GM12878 (cell line): ENCODE results near the gene LOXL4. TPM values are rescaled to one million over a fixed set of nuclear protein-coding genes. Genes with fewer than 3 reads are reported as not detected.

Experiments used
- ATAC-seq: fragments of 200-7000 bp; cut with Tn5 transposase; 3 replicates; pipeline ENCODE4 v1.9.1; 2020; ENCODE audit warnings: mild to moderate bottlenecking, moderate library complexity
- BruUV-seq: library from RNA; stranded (reverse); fragments of 400-500 nt; replicated peaks from 2 replicates; lab custom pipeline; 2021; lab: Mats Ljungman, UMichigan
- CTCF ChIA-PET: fragments of 300-600 bp; sonication (Branson Sonifier 250); formaldehyde crosslinking; extraction: SDS; loops from one replicate; lab custom pipeline; 2021; ENCODE audit warnings: inconsistent platforms; lab: Yijun Ruan, JAX
- POLR2A ChIA-PET: fragments of 350-600 bp; formaldehyde crosslinking; extraction: SDS; loops from one replicate; lab custom pipeline; 2021; ENCODE audit warnings: inconsistent platforms; lab: Charles Lee
- RAD21 ChIA-PET: fragments of 300-600 bp; sonication (Branson Sonifier 250); formaldehyde crosslinking; loops from one replicate; lab custom pipeline; 2023; ENCODE audit warnings: antibody characterized with exemption; ENCODE audit not compliant: unreplicated experiment; lab: Charles Lee
- SMC1A ChIA-PET: fragments of 300-600 bp; sonication (Branson Sonifier 250); formaldehyde crosslinking; loops from one replicate; lab custom pipeline; 2023; ENCODE audit not compliant: unreplicated experiment, uncharacterized antibody; lab: Charles Lee
- DNase-seq: peaks from one replicate; pipeline ENCODE4 v3.0.0-alpha.2; 2011; ENCODE audit warnings: low read depth, low spot score
- FAIRE-seq: peaks from 3 replicates; lab custom pipeline; 2011; peaks lifted over from hg19 to GRCh38; lab: Jason Lieb, UNC
- H2AFZ ChIP-seq: 2 replicates; pipeline ENCODE4 v1.6.0; 2011; ENCODE audit warnings: low read depth, low read length, control low read depth; ENCODE audit not compliant: control insufficient read depth
- H3K27ac ChIP-seq: 2 replicates; pipeline ENCODE4 v1.5.1; 2011; ENCODE audit warnings: control low read depth; ENCODE audit not compliant: control insufficient read depth, insufficient read depth
- H3K27me3 ChIP-seq, 2 experiments: replicated peaks in 1 of 2; 2 replicates each; pipeline versions ENCODE4 v1.6.0 to v1.6.1; 2011; ENCODE audit warnings: low read length in 1 of 2; ENCODE audit not compliant: control insufficient read depth in 2 of 2, insufficient read depth in 2 of 2
- H3K36me3 ChIP-seq, 2 experiments: 2 replicates each; pipeline ENCODE4 v1.5.1; 2011; ENCODE audit warnings: low read length in 1 of 2; ENCODE audit not compliant: control insufficient read depth in 2 of 2, insufficient read depth in 2 of 2
- H3K4me1 ChIP-seq: 2 replicates; pipeline ENCODE4 v1.6.1; 2011; ENCODE audit warnings: mild to moderate bottlenecking, low read length, moderate library complexity, mixed read lengths; ENCODE audit not compliant: control insufficient read depth, insufficient read depth
- H3K4me2 ChIP-seq: 2 replicates; pipeline ENCODE4 v1.6.0; 2011; ENCODE audit warnings: control low read depth; ENCODE audit not compliant: control insufficient read depth, insufficient read depth
- H3K4me3 ChIP-seq: fragments of 200-600 bp; sonication (generic); 2 replicates; pipeline ENCODE4 v1.5.1; 2016
- H3K79me2 ChIP-seq: 2 replicates; pipeline ENCODE4 v1.6.0; 2011; ENCODE audit warnings: low read length; ENCODE audit not compliant: control insufficient read depth, insufficient read depth
- H3K9ac ChIP-seq: 2 replicates; pipeline ENCODE4 v1.8.0; 2011; ENCODE audit warnings: low read length, control low read depth, mixed read lengths; ENCODE audit not compliant: control insufficient read depth, insufficient read depth
- H3K9me3 ChIP-seq: replicated peaks from 3 replicates; pipeline ENCODE4 v1.5.1; 2011; ENCODE audit warnings: mild to moderate bottlenecking, low read length; ENCODE audit not compliant: control insufficient read depth, insufficient read depth
- H4K20me1 ChIP-seq: 2 replicates; pipeline ENCODE4 v1.6.0; 2011; ENCODE audit not compliant: control insufficient read depth, insufficient read depth
- ATF7 ChIP-seq: fragments of 450-650 bp; IDR thresholded peaks from 2 replicates; pipeline ENCODE4 v1.6.1; 2016; ENCODE audit warnings: low read depth, mild to moderate bottlenecking
- EED ChIP-seq: sonication (generic); IDR thresholded peaks from 2 replicates; pipeline ENCODE4 v1.6.1; 2016; ENCODE audit warnings: antibody characterized with exemption, low read depth
- EGR1 ChIP-seq, 2 experiments: IDR thresholded peaks; 1 replicate in 1 of 2; 2 replicates in 1 of 2; pipeline ENCODE4 v1.6.1; 2011 to 2012; ENCODE audit warnings: low read depth in 2 of 2, low read length in 2 of 2, borderline replicate concordance in 1 of 2, mild to moderate bottlenecking in 1 of 2, moderate library complexity in 1 of 2
- ELK1 ChIP-seq: IDR thresholded peaks from 2 replicates; pipeline ENCODE4 v1.6.1; 2012; ENCODE audit warnings: low read depth, low read length, improper control_type of control experiment
- EP300 ChIP-seq, 2 experiments: fragments of 150-350 bp in 1 of 2; IDR thresholded peaks; 2 replicates each; pipeline ENCODE4 v1.6.1; 2011 to 2012; ENCODE audit warnings: low read depth in 2 of 2, low read length in 2 of 2, borderline replicate concordance in 1 of 2, improper control_type of control experiment in 1 of 2, inconsistent platforms in 1 of 2; ENCODE audit not compliant: control insufficient read depth in 1 of 2
- GATAD2B ChIP-seq: fragments of 450-650 bp; conservative IDR thresholded peaks from 2 replicates; pipeline ENCODE4 v1.6.1; 2017; ENCODE audit warnings: low read depth, mild to moderate bottlenecking, moderate library complexity
- HDGF ChIP-seq: fragments of 450-650 bp; IDR thresholded peaks from 2 replicates; pipeline ENCODE4 v1.6.1; 2016; ENCODE audit warnings: antibody characterized with exemption
- JUNB ChIP-seq: IDR thresholded peaks from 2 replicates; pipeline ENCODE4 v1.6.1; 2016; ENCODE audit warnings: antibody characterized with exemption, mild to moderate bottlenecking
- PKNOX1 ChIP-seq: fragments of 450-650 bp; IDR thresholded peaks from 2 replicates; pipeline ENCODE4 v1.6.1; 2016; ENCODE audit warnings: mild to moderate bottlenecking
- POLR2AphosphoS5 ChIP-seq: IDR thresholded peaks from 2 replicates; pipeline ENCODE4 v1.6.1; 2011; ENCODE audit warnings: mild to moderate bottlenecking, low read length, inconsistent platforms
- RAD21 ChIP-seq: IDR thresholded peaks from 2 replicates; pipeline ENCODE4 v1.6.1; 2011; ENCODE audit warnings: mild to moderate bottlenecking, low read depth, low read length, moderate library complexity; ENCODE audit not compliant: insufficient read depth
- RB1 ChIP-seq: fragments of 450-650 bp; formaldehyde crosslinking; IDR thresholded peaks from 2 replicates; pipeline ENCODE4 v1.6.1; 2017; ENCODE audit warnings: mild to moderate bottlenecking, borderline replicate concordance
- SMC3 ChIP-seq: IDR thresholded peaks from 2 replicates; pipeline ENCODE4 v1.6.1; 2011; ENCODE audit warnings: low read length, improper control_type of control experiment, borderline replicate concordance
- ZBED1 ChIP-seq: IDR thresholded peaks from 2 replicates; pipeline ENCODE4 v1.6.1; 2016; ENCODE audit warnings: borderline replicate concordance
- ZNF217 ChIP-seq: fragments of 450-650 bp; IDR thresholded peaks from 2 replicates; pipeline ENCODE4 v1.6.1; 2017; ENCODE audit warnings: antibody characterized with exemption, mild to moderate bottlenecking
- ZNF274 ChIP-seq: IDR thresholded peaks from one replicate; pipeline ENCODE4 v1.8.0; 2011; ENCODE audit not compliant: insufficient read length, insufficient read depth
- ZNF687 ChIP-seq: fragments of 450-650 bp; IDR thresholded peaks from 2 replicates; pipeline ENCODE4 v1.6.1; 2017; ENCODE audit warnings: mild to moderate bottlenecking, moderate library complexity
- ZZZ3 ChIP-seq: IDR thresholded peaks from 2 replicates; pipeline ENCODE4 v1.6.1; 2011; ENCODE audit warnings: low read depth; ENCODE audit not compliant: control insufficient read depth, insufficient read length
- WGBS: methylation state at CpG from one replicate; pipeline ENCODE4 v1.1.6; 2016; ENCODE audit warnings: low lambda C conversion rate; ENCODE audit not compliant: insufficient replicate concordance, insufficient coverage; ENCODE audit errors: missing lambda C conversion rate; 5-methylcytosine and 5-hydroxymethylcytosine counted together
- in situ Hi-C: fragments of 300-500 bp; cut with MboI; formaldehyde crosslinking; loops from 9 replicates; pipeline ENCODE4 v1.14.3; 2018; ENCODE audit warnings: mixed read lengths
- intact Hi-C: fragments of 100-400 bp; cut with micrococcal nuclease; formaldehyde crosslinking; loops from one replicate; pipeline ENCODE4 v1.14.2; 2022; ENCODE audit not compliant: unreplicated experiment
- polyA plus RNA-seq, 11 experiments: library from polyadenylated mRNA; depleted of rRNA in 4 of 11; unstranded in 6 of 11; stranded (reverse) in 5 of 11; fragments of >200 nt; fragmentation: Nextera tagmentation in 4 of 11; fragmentation: Illumina TruSeq in 1 of 11; extraction: Ambion mirVana in 4 of 11; extraction: Trizol in 1 of 11; gene quantifications; 1 replicate in 1 of 11; 2 replicates in 10 of 11; pipeline versions ENCODE4 v1.2.1 to v1.2.3, GENCODE V29; 2011 to 2016; ENCODE audit warnings: inconsistent platforms in 2 of 11, missing spikeins in 2 of 11, low read depth in 1 of 11
- total RNA-seq, 4 experiments: library from RNA; depleted of rRNA in 3 of 4; stranded (reverse); fragments of >200 nt in 3 of 4; fragmentation: Illumina TruSeq in 1 of 4; extraction: Trizol in 1 of 4; gene quantifications; 2 replicates each; pipeline versions ENCODE4 v1.2.1 to v1.2.3, GENCODE V29; 2013 to 2021

Gene LOXL4
- total and polyA plus RNA-seq, 10 of the 15 experiments (the other 5 are each of a cell fraction or from before 2014, with no cell fraction given) = 0.02 to 0.12 (median 0.08) TPM; not detected in 3

GRCh38 chr10:98307916-98308541 lies 40.0 kb upstream of the LOXL4 start:
- ATAC-seq = no peak

More at GRCh38 chr10:98307916-98308541, 40.0 kb upstream of the LOXL4 start:
- no peaks in the 10 kb centered on the region; the same call in 2 of the 3 replicates for H3K9me3 ChIP-seq
- in situ Hi-C loops (no loop called here), intact Hi-C loops (no loop called here)
- no peak for TF ChIP-seq EGR1 (IDR thresholded peaks at IDR 0.05; ENCODE audit: borderline replicate concordance in 1 of 2, low read depth in 2 of 2, low read length in 2 of 2)
- TF ChIP-seq RAD21 = no peak
- no peak for TF ChIP-seq HDGF
- no peak for TF ChIP-seq ZNF217
- TF ChIP-seq POLR2AphosphoS5 = no peak
- TF ChIP-seq ATF7 = no peak
- no peak for TF ChIP-seq JUNB
- no peak for TF ChIP-seq ZNF687
- no peak for TF ChIP-seq ELK1
- no peak for TF ChIP-seq ZZZ3
- no peak for TF ChIP-seq ZBED1
- no peak for TF ChIP-seq SMC3
- TF ChIP-seq GATAD2B = no peak
- TF ChIP-seq RB1 = no peak
- TF ChIP-seq ZNF274 = no peak
- no peak for TF ChIP-seq EP300 (IDR thresholded peaks at IDR 0.05; ENCODE audit: borderline replicate concordance in 1 of 2, control insufficient read depth in 1 of 2, low read depth in 2 of 2, low read length in 2 of 2)
- TF ChIP-seq EED = no peak
- TF ChIP-seq PKNOX1 = no peak
- H3K4me2 ChIP-seq = no peak overlapping the region
- H3K9ac ChIP-seq = no peak overlapping the region
- no TSS peak for BruUV-seq
- FAIRE-seq (no peak), DNase-seq (no peak)
- H2AFZ ChIP-seq = no peak overlapping the region
- ChIA-PET RAD21 (interaction anchor here (1.4 kb wide), 1 partner anchor 262 kb away, joined by 3 read pairs; no protein-coding TSS in a partner anchor), CTCF (interaction anchor here (3.0 kb wide), 1 partner anchor 138 kb away, joined by 42 read pairs; no protein-coding TSS in a partner anchor), POLR2A (no interaction called here), SMC1A (interaction anchor here (2.6 kb wide), 1 partner anchor 138 kb away, joined by 16 read pairs; no protein-coding TSS in a partner anchor)
- no peaks in the 10 kb centered on the region for H3K79me2 ChIP-seq
- no peaks in the 10 kb centered on the region for H3K4me1 ChIP-seq
- H3K27ac ChIP-seq = no peak overlapping the region
- H4K20me1 ChIP-seq = no peaks in the 10 kb centered on the region; the same call in 1 of the 2 replicates
- 33% methylated on average over 11 of the region's 11 CpGs for WGBS
- no peak overlapping the region for H3K4me3 ChIP-seq
- H3K27me3 ChIP-seq = peaks cover 2% of the 10 kb centered on the region in 2 experiments; a peak in 3 of 4 replicates
- H3K36me3 ChIP-seq = no peaks in the 10 kb centered on the region
